T-helper 2 cell treated with Interferon-gamma antibody and Interleukin-4, amounts not matched to agents 100 ng/mL and 5 ng/mL, for 36 hours (primary cell): Measurements from ENCODE around the gene PWP2. TPM values are rescaled to one million over a fixed set of nuclear protein-coding genes. Genes with fewer than 3 reads are reported as not detected.
"Not testable (repeated sequence)": the region's sequence is repeated elsewhere in the genome, so short reads cannot be mapped to it uniquely, and the experiment has no call there.

Experiments
- intact Hi-C: fragments of 100-400 bp; cut with micrococcal nuclease; formaldehyde crosslinking; loops from one replicate; pipeline ENCODE4 v1.15.1; 2023
- total RNA-seq: library from RNA; stranded (reverse); gene quantifications from 2 replicates; pipeline ENCODE4 v1.2.3, GENCODE V29; 2022

The PWP2 gene
- total RNA-seq, 1 donor from 2014 or later: 5.1 TPM

- intact Hi-C loops: not testable (repeated sequence)
These were observed 26.5 kb downstream of the PWP2 start for GRCh38 chr21:44133715-44134057.

- intact Hi-C loops: not testable (repeated sequence)
These were observed 27.5 kb downstream of the PWP2 start for GRCh38 chr21:44134732-44135131.

GRCh38 chr21:44138039-44138438 is 30.8 kb downstream of the PWP2 start:
- intact Hi-C loops: not testable (repeated sequence)

- intact Hi-C loops: not testable (repeated sequence)
These were observed 32.8 kb downstream of the PWP2 start for GRCh38 chr21:44139787-44140551.

GRCh38 chr21:44140552-44140932 is 33.3 kb downstream of the PWP2 start:
- intact Hi-C loops: not testable (repeated sequence)

- intact Hi-C loops: not testable (repeated sequence)
These were observed 35.3 kb downstream of the PWP2 start for GRCh38 chr21:44142470-44142869.

- intact Hi-C loops: not testable (repeated sequence)
These were observed 36.2 kb downstream of the PWP2 start for GRCh38 chr21:44143380-44143779.

- intact Hi-C loops: not testable (repeated sequence)
These were observed 36.8 kb downstream of the PWP2 start for GRCh38 chr21:44143996-44144395.

- intact Hi-C loops: not testable (repeated sequence)
These were observed 37.8 kb downstream of the PWP2 start for GRCh38 chr21:44144784-44145602.

- intact Hi-C loops: not testable (repeated sequence)
These were observed 38.4 kb downstream of the PWP2 start for GRCh38 chr21:44145616-44146015.

- intact Hi-C loops: not testable (repeated sequence)
These were observed 39.9 kb downstream of the PWP2 start for GRCh38 chr21:44147108-44147507.

- intact Hi-C loops: not testable (repeated sequence)
These were observed 43.1 kb downstream of the PWP2 start for GRCh38 chr21:44150255-44150654.

GRCh38 chr21:44153214-44153888 is 46.2 kb downstream of the PWP2 start:
- intact Hi-C loops: not testable (repeated sequence)

GRCh38 chr21:44153889-44154228 is 46.7 kb downstream of the PWP2 start:
- intact Hi-C loops: not testable (repeated sequence)

GRCh38 chr21:44154816-44155230 is 47.6 kb downstream of the PWP2 start:
- intact Hi-C loops: not testable (repeated sequence)

GRCh38 chr21:44155231-44155993 is 48.2 kb downstream of the PWP2 start:
- intact Hi-C loops: not testable (repeated sequence)

- intact Hi-C loops: not testable (repeated sequence)
These were observed 48.8 kb downstream of the PWP2 start for GRCh38 chr21:44155994-44156380.

- intact Hi-C loops: not testable (repeated sequence)
These were observed 50.4 kb downstream of the PWP2 start for GRCh38 chr21:44157439-44158081.

GRCh38 chr21:44158082-44158468 is 50.9 kb downstream of the PWP2 start:
- intact Hi-C loops: not testable (repeated sequence)

- intact Hi-C loops: not testable (repeated sequence)
These were observed 52.4 kb downstream of the PWP2 start for GRCh38 chr21:44159349-44160297.
